22Rv1 (cell line): ENCODE results near the gene GGT1.
A peak's percentile ranks its signal among the peaks of the same experiment; 100 is the strongest.
"Not testable (repeated sequence)": the region's sequence is repeated elsewhere in the genome, so short reads cannot be mapped to it uniquely, and the experiment has no call there.

ENCODE experiments used
- H3K27ac ChIP-seq: fragments of 450-650 bp; 2 replicates; pipeline ENCODE4 v1.5.1; 2017
- TF ChIP-seq, protein P1 (sequence below): fragments of 450-650 bp; IDR thresholded peaks from 2 replicates; pipeline ENCODE4 v1.5.1; 2017; ENCODE audit warnings: mild to moderate bottlenecking

The GGT1 gene

DNA sequence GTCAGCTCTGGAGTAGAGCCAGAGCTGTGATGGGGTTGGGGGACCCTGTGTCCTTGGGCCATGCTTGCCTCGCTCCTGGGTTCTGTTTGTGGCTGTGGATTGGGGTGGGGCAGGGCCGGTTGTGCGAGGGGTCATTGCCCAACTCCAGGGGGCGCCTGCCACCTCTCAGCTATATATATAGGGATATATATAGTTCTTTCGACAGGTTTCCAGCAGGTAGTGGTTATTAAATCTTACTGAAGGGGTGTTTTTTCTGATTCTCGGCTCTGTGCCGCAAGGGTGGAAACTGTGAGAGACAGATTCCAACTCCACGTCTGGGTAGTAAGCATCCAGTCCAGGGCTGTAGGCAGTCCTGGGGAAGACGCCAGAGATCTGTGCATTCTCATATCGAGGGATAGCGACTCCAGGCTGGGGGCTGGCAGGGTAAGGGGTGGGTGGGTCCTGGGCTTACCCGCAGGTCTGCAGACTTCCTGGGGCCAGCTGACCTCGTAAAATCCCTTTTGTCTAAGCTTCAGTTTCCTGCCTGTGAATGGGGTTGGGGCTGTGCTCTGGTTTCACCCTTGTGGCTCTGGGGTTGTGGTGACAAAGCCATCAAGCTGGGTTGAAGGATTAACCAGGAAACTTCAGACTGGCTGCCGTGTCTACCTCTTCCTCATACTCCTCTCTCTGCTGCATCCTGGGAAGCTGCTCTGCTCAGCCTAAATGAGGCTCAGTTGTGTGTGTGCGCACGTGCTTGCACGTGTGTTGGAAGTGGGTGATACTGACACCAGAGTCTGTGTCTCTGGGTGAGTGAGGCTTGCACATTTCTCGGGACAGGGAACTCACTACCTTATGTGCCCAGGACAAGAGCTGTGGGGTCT is 1.0 kb downstream of the GGT1 start:
- peak overlapping the region; percentile 71 for H3K27ac ChIP-seq
- TF ChIP-seq, protein P1, sequence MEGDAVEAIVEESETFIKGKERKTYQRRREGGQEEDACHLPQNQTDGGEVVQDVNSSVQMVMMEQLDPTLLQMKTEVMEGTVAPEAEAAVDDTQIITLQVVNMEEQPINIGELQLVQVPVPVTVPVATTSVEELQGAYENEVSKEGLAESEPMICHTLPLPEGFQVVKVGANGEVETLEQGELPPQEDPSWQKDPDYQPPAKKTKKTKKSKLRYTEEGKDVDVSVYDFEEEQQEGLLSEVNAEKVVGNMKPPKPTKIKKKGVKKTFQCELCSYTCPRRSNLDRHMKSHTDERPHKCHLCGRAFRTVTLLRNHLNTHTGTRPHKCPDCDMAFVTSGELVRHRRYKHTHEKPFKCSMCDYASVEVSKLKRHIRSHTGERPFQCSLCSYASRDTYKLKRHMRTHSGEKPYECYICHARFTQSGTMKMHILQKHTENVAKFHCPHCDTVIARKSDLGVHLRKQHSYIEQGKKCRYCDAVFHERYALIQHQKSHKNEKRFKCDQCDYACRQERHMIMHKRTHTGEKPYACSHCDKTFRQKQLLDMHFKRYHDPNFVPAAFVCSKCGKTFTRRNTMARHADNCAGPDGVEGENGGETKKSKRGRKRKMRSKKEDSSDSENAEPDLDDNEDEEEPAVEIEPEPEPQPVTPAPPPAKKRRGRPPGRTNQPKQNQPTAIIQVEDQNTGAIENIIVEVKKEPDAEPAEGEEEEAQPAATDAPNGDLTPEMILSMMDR: peak; percentile 60

- H3K27ac ChIP-seq: not testable (repeated sequence)
Measured at GRCh38 chr22:24606340-24606739, 3.3 kb downstream of the GGT1 start.

GRCh38 chr22:24607429-24607983 is 4.5 kb downstream of the GGT1 start:
- not testable (repeated sequence) for H3K27ac ChIP-seq

- H3K27ac ChIP-seq: not testable (repeated sequence)
Measured at GRCh38 chr22:24608327-24608726, 5.3 kb downstream of the GGT1 start.

- not testable (repeated sequence) for H3K27ac ChIP-seq
Measured at GRCh38 chr22:24609888-24610287, 6.9 kb downstream of the GGT1 start.

DNA sequence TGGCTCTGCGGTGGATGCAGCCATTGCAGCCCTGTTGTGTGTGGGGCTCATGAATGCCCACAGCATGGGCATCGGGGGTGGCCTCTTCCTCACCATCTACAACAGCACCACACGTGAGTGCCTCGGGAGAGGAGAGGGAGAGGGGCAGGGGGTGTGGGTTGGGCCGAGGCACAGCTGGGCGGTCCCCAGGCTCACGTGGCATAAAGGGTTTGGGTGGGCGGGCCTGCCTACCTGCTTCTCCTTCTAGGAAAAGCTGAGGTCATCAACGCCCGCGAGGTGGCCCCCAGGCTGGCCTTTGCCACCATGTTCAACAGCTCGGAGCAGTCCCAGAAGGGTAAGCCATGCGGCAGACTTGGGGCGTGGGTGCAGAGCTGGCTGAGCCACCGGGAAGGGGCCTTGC is 11.8 kb downstream of the GGT1 start:
- not testable (repeated sequence) for H3K27ac ChIP-seq

DNA sequence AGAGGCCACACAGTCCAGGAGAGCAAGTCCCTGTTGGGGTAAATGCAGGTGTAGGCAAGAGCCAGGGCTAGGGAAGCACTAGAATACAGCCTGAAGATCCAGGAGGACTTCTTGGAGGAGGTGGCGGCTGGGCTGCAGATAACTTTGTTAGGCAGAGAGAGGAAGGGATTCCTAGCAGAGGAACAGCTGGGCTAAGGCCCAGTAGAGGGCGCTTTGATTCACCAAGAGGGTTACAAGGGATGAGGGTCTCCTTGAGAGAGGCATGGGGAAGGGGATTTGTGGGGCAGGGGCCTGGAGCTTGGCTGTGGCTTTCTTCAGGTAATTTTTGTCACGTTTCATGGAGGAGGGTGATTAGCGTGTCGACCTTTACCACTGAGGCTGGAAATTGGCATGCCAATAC is 18.3 kb downstream of the GGT1 start:
- TF ChIP-seq, protein P1: 0 out of 2 replicates have a peak, but pooled peaks have one; percentile 8
- H3K27ac ChIP-seq: not testable (repeated sequence)

- H3K27ac ChIP-seq: not testable (repeated sequence)
Measured at GRCh38 chr22:24622596-24622995, 19.6 kb downstream of the GGT1 start.

DNA sequence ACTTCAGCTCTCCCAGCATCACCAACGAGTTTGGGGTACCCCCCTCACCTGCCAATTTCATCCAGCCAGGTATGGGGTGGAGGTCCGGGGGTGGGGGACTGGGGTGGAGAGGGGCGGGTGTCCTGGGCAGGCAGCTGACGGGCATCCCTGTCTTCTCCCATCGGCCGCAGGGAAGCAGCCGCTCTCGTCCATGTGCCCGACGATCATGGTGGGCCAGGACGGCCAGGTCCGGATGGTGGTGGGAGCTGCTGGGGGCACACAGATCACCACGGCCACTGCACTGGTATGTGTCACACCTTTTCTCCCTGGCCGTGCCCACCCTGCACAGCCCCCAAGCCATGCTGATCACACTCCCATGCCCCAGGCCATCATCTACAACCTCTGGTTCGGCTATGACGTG is 24.9 kb downstream of the GGT1 start:
- not testable (repeated sequence) for H3K27ac ChIP-seq

- TF ChIP-seq, protein P1: peak; percentile 45
- not testable (repeated sequence) for H3K27ac ChIP-seq
Measured at GRCh38 chr22:24629069-24629468, 26.1 kb downstream of the GGT1 start.

DNA sequence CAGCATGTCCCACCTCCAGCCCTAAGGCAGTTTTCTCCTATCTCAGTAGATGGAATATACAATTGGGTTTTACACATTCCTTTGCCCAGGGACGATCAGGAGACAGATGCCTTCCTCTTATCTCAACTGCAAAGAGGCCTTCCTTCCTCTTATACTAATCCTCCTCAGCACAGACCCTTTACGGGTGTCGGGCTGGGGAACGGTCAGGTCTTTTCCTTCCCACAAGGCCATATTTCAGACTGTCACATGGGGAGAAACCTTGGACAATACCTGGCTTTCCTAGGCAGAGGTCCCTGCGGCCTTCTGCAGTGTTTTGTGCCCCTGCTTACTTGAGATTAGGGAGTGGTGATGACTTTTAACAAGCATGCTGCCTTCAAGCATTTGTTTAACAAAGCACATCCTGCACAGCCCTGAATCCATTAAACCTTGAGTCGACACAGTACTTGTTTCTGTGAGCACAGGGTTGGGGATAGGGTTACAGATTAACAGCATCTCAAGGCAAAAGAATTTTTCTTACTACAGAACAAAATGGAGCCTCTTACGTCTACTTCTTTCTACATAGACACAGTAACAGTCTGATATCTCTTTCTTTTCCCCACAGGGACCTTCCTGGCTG is 27.9 kb downstream of the GGT1 start:
- H3K27ac ChIP-seq: not testable (repeated sequence)

DNA sequence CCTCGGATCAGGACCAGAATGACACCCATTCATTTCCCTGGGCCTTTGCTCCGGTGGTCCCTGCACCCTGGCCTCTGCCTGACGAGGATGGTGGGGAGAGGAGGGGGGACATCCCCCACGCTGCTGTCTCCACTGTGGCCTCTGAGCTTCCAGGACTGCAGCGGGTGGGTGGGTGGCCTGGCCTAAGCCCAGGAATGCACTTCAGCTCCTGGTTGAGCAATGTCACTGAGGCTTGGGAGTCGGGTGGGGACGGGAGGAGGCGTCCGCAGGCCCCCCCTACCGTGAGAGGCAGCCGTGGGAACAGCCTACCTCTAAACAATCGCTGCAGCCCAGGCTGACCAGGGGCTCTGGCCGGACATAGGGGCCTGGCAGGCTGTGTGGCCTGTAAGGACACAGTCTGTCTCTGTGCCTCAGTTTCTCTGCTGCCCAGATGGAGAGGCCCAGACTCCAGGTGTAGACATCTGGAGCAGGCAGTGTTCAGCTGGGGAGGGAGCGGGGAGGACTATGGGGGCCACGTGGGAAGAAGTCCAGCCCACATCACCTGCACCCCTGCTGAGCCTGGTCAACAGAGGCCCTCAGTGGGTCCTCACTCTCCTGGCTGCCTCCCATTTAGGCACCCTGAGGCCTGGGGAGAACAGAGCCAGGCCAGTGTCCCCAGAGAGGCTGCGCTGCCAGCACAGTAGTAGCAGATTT is 28.6 kb downstream of the GGT1 start:
- not testable (repeated sequence) for H3K27ac ChIP-seq

DNA sequence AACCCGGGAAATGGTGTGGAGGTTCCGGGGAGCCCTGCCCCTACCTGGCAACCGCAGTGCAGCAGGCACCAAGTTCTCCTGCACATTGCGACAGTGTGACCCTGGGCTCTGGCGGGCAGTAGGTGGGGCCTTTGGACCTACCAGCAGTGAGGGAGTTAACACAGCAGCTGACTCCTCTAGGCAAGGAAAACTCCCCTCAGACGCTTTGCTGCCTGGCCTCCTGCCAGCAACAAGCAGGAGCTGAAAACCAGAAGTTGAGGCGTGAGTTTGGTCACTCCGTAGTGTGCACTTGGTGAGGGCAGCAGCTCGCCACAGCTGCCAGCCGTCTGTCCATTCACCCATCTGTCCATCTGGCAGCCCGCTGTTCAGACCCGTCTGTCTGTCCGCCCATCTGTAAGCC is 29.6 kb downstream of the GGT1 start:
- H3K27ac ChIP-seq: not testable (repeated sequence)

DNA sequence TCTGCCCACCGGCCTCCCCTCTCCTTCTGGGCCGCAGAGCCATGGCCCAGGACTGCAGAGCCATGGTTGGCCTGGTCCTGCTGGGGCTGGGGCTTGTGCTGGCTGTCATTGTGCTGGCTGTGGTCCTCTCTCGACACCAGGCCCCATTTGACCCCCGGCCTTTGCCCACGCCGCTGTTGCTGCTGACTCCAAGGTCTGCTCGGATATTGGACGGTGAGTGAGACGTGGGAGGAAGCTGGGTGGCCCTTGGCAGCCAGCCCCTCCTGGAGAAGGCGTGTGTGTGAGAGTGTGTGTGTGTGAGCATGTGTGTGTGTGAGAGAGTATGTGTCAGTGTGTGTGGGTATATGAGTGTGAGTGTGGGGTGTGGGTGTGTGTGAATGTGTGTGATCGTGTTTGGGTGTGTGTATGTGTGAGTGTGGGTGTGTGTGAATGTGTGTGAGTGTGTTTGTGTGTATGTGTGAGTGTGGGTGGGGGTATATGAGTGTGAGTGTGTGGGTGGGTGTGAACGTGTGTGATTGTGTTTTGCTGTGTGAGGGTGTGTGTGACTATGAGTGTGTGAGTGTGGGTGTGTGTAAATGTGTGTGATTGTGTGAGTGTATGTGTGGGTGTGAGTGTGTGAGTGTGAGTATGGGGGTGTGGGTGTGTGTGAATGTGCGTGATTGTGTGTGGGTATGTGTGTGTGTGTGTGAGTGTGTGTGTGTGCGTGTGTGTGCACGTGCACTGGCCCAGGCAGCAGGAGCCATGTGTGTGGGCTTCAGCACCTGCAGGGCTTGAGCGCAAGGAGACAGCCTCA is 30.4 kb downstream of the GGT1 start:
- H3K27ac ChIP-seq: not testable (repeated sequence)

- not testable (repeated sequence) for H3K27ac ChIP-seq
Measured at GRCh38 chr22:24634776-24635389, 31.9 kb downstream of the GGT1 start.

- H3K27ac ChIP-seq: not testable (repeated sequence)
Measured at GRCh38 chr22:24636513-24636912, 33.5 kb downstream of the GGT1 start.
